ENCODE data around the gene ERP27. TPM values are rescaled to one million over a fixed set of nuclear protein-coding genes. Genes with fewer than 3 reads are reported as not detected.

Gene ERP27
- total RNA-seq, 1 experiment from 2014 or later, result not detected

- H3K9me3 ChIP-seq (ENCODE audit: control insufficient read depth, insufficient read depth, low read depth, low read length), result no peaks in the 10 kb centered on the region
- H3K27ac ChIP-seq (ENCODE audit: low read length), result no peak overlapping the region
- DNase-seq (ENCODE audit: low read depth, low spot score), result no peak
- H3K27me3 ChIP-seq (ENCODE audit: control insufficient read depth, insufficient read depth, low read length), result no peaks in the 10 kb centered on the region
- H3K4me3 ChIP-seq (ENCODE audit: low read depth in 2 of 2, low read length in 2 of 2), result no peak overlapping the region
- CTCF ChIA-PET, result no interaction called here
- BruUV-seq (replicated peaks), result no TSS peak
- H3K4me1 ChIP-seq (ENCODE audit: control insufficient read depth, insufficient read depth, low read length), result no peaks in the 10 kb centered on the region
- POLR2A ChIA-PET, result no interaction called here
- intact Hi-C loops (cut with micrococcal nuclease; ENCODE audit: unreplicated experiment) (no loop called here), in situ Hi-C loops (cut with HindIII; ENCODE audit: low pct_unique_long_range_greater_than_20kb, low sequenced_read_pairs) (no loop called here)
- no peak for ATAC-seq
- no peaks in the 10 kb centered on the region for H3K36me3 ChIP-seq (ENCODE audit: control insufficient read depth, insufficient read depth, low read length)
- TF ChIP-seq SIN3A (IDR thresholded peaks at IDR 0.05; ENCODE audit: borderline replicate concordance, insufficient read depth, low read depth, low read length) (no peak), POLR2AphosphoS5 (IDR thresholded peaks at IDR 0.05; ENCODE audit: low read depth, low read length) (no peak), CTCF (IDR thresholded peaks at IDR 0.05) (no peak), REST (IDR thresholded peaks at IDR 0.05; ENCODE audit: insufficient read depth in 1 of 2, low read depth in 2 of 2, low read length in 1 of 2) (no peak), TCF7L2 (IDR thresholded peaks at IDR 0.05; ENCODE audit: low read depth, low read length) (no peak)
These were observed 64.7 kb downstream of the ERP27 start for GRCh38 chr12:14873440-14874185.

GRCh38 chr12:14871886-14872285 is 66.5 kb downstream of the ERP27 start:
- no peak for ATAC-seq
- no peak overlapping the region for H3K27ac ChIP-seq (ENCODE audit: low read length)
- no peaks in the 10 kb centered on the region for H3K4me1 ChIP-seq (ENCODE audit: control insufficient read depth, insufficient read depth, low read length)
- ChIA-PET CTCF (no interaction called here), POLR2A (no interaction called here)
- no peak overlapping the region for H3K4me3 ChIP-seq (ENCODE audit: low read depth in 2 of 2, low read length in 2 of 2)
- H3K36me3 ChIP-seq (ENCODE audit: control insufficient read depth, insufficient read depth, low read length), result no peaks in the 10 kb centered on the region
- H3K9me3 ChIP-seq (ENCODE audit: control insufficient read depth, insufficient read depth, low read depth, low read length), result no peaks in the 10 kb centered on the region
- no TSS peak for BruUV-seq (replicated peaks)
- TF ChIP-seq TCF7L2 (IDR thresholded peaks at IDR 0.05; ENCODE audit: low read depth, low read length) (no peak), SIN3A (IDR thresholded peaks at IDR 0.05; ENCODE audit: borderline replicate concordance, insufficient read depth, low read depth, low read length) (no peak), REST (IDR thresholded peaks at IDR 0.05; ENCODE audit: insufficient read depth in 1 of 2, low read depth in 2 of 2, low read length in 1 of 2) (no peak), POLR2AphosphoS5 (IDR thresholded peaks at IDR 0.05; ENCODE audit: low read depth, low read length) (no peak), CTCF (IDR thresholded peaks at IDR 0.05) (no peak)
- intact Hi-C loops (cut with micrococcal nuclease; ENCODE audit: unreplicated experiment) (no loop called here), in situ Hi-C loops (cut with HindIII; ENCODE audit: low pct_unique_long_range_greater_than_20kb, low sequenced_read_pairs) (no loop called here)
- DNase-seq (ENCODE audit: low read depth, low spot score), result no peak
- no peaks in the 10 kb centered on the region for H3K27me3 ChIP-seq (ENCODE audit: control insufficient read depth, insufficient read depth, low read length)
